HG03064 (cell line): ENCODE data around the gene ATL1.
A peak's percentile ranks its signal among the peaks of the same experiment; 100 is the strongest.

ENCODE experiments used
- ATAC-seq: cut with Tn5 transposase; IDR thresholded peaks from one replicate; pipeline ENCODE4 v1.9.1; 2021; ENCODE audit warnings: low read depth; ENCODE audit not compliant: unreplicated experiment

ATL1 gene

DNA sequence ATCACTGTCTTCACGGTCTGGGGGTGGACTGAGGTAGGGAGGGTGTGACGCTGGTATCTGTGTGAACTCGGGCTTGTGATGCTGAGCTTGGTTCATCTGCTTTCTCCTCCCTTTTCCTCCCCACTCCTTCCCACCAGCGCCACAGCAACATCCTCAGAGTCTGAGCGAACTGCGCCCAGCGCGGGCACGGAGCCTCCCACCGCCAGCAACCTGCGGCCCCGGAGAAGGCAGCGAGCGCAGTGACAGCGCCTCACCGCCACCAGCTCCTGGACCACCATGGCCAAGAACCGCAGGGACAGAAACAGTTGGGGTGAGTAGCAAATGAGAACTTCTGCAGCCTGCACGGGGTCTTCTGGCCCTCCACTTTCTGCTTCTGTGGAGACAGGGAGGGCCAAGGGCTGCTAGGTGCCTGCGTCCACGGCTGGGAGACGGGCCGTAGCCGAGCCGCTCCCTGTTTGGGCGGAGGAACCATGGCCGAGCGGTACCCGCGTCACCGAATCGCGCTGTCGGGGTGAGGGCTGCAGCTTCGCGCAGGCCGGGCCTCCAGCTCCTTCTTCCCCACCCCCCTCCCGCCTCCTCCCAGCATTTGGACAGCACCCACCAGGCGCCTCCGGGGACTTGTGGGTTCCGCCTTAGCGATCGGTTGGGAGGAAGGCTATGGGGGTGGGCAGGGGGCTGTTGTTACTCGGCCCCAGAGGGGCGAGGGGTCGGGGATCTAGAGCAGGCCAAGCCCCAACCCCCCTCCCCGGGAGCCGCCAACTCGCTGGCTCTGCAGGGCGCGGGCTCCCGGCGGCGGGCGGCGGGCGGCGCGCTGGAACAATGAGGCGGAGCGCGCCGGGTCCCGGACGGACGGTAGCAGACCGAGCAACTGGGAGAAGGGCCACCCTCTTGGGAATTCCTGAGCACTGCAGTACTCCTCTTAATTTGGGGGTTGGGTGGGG, at the start of gene ATL1:
ATL1 (plus strand) TSS at position 156 of the 941 bp plus-strand sequence; CDS start at position 277, 121 bp downstream.
- ATAC-seq, result no peak

DNA sequence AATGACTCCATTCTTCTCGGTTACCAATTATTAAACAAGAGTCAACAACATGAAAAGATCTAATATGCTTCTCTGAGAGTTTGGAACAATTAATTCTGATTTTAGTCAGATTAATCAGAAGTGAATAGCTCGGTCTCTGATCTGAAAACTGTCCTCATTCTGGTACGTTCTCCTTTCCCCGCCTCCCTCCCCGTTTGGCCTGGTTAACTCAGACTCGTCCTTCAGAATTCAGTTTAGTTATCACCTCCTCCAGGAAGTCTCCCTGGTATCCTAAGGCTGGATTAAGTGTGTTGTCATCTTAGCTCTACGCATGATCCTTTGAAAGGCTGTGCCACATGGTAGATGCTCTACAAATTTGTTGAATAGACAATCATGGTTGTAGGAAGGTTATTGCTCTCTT, 49.8 kb upstream of the ATL1 start:
- ATAC-seq, result no peak

DNA sequence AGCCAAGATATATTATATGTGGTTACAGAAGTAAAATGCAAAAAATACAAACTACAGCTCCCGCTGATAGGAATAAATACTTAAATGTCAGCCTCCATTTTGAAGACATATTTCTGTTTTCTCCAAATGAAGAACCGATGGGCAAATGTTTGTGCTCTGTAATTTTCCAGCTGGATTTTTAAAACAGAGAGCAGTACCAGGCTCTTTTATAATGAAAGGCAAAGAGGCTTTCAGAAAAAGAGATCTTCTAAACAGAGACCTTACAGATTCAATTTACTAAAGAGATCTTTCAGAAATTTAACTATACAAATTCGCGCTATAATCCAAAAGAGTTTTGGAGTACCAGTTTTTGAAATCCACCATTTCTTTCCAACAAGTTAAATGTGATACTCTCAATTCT, 47.5 kb upstream of the ATL1 start:
- no peak for ATAC-seq

DNA sequence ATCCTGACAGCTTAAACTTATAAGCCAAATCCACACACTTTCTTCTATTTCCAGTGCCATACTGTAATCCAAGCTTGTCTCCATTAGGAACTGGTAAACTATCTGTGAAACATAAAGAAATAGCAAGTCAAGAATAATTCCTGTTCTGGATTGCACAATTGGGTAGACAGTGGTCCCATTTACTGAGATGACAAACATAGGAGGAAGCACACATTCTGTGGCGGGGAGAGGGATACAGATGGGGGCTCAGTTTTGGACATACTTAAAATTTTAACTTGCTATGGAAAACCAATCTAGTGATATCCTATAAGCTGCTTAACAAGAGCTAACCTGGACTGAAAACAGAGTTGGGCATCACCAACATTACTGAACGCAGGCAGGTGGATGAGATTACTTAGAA, 43.9 kb upstream of the ATL1 start:
- ATAC-seq, result no peak

DNA sequence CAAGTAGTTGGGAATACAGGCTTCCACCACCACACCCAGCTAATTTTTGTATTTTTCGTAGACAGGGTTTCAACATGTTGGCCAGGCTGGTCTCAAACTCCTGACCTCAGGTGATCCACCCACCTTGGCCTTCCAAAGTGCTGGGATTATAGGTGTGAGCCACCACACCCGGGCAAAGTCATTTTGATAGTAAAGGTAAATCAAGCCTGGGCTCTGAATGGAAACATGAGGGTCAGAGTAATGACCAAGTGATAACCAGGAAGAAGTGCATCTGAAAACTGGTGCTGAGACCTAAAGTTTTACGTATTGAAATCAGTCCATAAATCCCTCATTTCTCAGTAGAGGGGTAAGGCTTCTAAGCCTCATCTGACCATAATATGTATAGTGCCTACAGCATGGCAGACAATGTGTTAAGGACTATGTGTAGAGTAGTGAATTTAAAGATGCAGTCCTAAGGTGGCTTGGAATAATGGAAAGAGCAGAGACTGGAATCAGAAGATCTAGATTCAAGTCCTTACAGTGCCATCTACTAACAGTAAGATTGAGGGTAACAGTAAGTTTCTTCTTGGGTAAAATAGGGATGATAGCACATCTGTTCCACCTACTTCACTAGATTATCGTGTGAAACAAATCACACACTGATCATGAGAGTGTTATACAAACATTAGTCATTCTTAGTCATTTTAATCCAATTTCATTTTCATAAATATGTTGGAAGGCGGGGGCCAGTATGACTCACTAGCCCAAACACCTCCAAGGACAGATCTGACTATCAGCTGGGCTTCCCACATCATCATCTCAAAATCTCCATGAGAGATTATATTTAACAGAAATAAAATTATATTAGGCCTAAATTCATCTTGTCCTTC, 38.8 kb upstream of the ATL1 start:
- ATAC-seq, result peak; percentile 63

DNA sequence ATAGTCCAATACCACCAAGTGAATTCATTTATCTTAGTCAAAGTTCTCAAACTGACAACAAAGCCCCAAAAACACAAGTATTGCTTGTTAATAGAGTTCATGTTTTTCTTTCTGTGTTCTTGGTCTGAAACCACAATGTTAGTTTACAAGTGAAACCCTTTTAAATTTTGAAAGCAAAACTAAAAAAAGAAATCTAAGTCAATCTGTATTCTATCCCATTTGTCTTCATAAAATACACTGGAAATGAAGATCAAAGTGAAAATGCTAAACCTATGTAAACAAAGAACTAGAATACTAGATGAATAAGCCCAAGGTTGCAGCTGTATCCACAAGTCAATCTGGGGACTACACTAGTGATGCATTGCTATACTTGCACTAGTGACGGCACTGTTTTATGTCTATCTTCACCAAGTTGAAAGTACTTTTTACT, 38.0 kb upstream of the ATL1 start:
- ATAC-seq, result peak; percentile 65

DNA sequence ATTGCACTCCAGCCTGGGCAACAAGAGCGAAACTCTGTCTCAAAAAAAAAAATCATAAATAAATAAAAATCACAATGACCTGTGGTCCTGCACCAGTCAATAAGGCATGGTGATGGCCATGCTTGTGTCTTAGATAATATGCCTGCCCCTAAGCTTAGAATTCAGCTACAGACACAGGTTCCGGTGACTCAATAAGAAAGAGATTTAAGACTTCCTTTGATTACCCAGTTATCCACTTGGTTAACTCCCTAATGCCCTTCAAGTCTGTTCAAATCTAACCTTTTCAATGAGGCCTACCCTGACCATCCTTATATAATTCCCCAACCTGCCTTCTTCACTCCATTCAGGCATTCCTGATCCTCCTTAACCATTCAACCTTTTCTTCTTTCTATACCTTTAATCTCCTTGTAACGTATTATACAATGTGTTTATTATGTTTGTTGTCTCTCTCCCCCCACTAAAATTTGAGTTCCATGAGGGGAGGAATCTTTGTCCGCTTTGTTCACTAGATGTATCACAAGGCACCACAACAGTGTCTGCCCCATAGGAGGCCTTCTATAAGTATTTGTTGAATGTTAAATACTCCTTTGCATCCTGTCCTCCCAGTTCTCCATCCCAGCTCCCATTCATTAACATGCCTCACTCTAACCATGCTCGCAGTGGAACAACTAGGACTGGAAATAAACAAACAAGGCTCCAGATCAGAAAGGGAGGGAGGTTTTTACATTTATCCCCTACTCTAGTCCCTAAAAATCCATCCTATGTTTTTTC, 36.5 kb upstream of the ATL1 start:
- no peak for ATAC-seq

DNA sequence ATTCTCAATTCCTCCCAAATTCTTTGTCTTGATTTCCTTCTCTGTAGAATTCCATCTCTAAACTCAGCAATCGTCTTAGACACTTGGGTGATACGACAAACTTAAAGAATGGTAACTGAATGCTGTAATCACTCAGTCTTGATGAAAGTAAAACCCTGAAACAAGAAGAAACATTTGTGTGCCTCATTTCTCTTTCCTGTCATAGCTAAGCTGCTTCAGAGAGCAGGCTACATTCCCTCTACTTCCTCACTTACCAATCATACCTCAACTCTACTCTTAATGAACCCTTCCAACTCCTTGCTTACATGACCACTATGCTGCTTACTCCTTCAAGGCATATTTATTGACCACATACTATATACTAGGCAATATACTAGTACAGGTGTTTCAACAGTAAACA, 35.9 kb upstream of the ATL1 start:
- ATAC-seq, result no peak

DNA sequence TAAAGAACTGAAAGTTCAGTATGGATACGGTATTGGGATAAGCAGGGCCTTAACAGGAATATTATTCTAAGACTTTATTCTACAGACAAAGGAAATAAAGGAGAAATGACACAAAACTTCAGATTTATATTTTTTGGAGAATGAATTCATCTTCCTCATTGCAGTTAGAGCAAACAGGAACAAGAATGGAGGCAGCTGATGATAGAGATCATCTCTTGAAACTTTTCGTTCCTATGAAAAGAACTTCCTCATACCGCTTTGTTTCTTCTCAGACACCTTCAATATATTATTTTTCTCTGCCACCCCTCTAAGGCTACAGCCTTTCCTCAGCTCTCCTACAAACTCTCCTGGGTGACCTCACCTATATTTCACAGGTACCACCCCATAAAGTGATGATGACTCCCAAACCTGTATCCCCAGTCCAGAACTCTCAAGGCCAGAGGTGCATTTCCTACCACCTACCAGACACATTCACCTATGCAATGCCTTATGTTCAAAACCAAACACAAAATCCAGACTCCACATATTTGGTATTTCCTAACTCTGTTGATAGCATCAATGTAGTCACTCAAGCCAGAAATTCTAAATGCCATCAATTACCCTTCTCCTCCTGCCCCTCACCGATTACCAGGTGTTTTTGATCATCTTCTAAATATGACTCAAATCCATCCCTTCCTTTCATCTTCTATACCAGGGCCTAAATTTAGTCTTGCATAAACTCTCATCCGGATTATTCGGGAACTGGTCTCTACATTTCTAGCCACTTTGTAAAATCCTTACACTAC, 35.0 kb upstream of the ATL1 start:
- no peak for ATAC-seq

DNA sequence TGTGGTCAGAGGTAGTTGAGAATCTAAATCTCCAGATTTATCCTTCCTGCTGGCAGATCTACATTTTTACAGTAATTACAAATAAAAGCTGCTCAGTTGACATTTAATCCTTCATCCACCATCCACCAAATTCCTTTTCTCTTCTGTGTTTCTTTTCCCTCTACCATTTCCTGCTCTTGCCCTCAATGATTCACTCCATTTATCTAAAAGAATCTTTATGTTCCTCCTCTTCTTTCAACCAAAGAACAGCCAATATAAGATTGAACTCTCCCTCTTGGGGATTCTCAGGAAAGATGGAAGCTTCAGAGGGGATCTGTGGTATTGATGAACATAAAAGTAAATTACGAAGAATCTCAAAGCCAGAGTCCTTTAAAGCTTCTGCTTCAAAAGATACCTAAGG, 31.9 kb upstream of the ATL1 start:
- ATAC-seq, result no peak

DNA sequence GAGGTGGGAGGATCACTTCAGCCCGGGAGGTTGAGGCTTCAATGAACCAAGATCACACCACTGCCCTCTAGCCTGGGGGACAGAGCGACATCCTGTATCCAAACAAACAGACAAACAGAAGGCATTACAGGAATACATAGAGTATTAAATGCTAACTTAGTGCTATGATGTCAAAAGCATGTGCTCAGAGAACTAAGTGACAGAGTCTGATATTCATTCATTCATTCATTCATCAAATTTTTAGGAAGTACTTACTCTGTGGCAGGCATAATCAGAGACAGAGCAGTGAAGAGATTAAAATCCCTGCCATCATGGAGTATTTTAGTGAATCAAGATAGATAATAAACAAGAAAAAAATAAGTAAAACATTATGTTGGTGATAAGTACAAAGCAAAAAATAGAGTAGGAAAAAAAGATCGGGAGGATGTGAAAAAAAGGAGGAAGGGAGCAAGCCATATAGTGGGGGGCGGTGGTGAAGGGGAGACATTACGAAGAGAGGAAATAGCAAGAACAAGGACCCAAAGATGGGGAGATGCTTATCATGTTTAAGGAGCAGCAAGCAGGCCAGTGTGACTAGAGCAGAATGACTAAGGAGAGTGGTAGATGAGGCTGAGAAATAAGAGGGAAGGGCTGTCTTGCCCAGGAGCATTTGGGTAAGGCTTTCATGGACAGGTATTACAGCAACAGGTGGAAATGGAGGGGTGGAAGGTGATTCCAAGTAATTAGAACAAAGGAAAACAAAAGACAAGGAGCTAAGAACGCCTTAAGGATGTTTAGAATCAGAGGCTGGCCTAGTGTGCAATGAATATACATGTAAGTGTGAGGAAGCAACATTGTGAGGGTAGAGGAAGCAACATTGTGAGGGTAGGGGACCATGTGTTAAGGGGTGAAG, 30.4 kb upstream of the ATL1 start:
- no peak for ATAC-seq

DNA sequence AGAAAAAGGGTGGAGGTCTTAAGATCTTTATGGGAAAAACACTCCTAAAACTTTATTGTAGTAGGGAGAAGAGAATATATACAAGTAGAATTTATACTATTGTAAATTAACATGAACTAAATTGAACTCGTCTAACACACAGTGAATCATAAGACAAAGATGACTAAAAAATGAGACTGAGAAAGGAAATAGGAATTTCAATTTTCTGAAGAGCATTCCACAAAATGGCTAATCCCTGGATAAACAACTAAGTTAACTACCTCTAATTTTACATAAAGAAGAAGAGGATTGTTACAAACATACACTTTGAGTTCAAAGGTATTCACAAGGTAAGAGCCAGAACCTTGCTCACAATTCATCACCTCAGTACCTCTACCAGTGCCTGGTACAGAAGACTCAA, 29.6 kb upstream of the ATL1 start:
- no peak for ATAC-seq

DNA sequence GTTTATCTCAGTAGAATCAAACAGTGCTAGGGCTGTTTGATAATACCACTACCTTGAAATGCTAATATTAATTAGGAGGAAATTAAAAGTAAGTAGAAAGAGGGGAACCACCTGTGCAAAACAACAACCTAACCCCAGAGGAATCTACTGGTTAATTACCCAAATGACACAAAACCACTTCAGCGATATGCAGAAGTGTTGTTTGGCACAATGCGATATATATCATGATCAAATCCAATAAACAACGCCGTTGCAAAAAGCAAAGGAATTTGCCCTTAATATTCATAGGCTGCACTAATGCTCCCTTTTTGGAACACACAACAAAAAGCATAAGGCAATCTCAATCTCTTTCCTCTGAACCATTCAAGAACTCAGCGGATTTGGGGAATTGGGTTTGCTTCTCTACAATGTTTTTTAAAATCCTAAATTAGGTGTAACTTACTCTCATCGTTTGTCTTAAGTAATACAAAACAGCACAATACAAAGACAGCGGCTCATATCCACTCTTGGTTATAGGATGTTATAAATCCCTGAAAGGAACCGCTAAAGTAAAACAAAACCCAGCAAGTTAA, 29.1 kb upstream of the ATL1 start:
- no peak for ATAC-seq

DNA sequence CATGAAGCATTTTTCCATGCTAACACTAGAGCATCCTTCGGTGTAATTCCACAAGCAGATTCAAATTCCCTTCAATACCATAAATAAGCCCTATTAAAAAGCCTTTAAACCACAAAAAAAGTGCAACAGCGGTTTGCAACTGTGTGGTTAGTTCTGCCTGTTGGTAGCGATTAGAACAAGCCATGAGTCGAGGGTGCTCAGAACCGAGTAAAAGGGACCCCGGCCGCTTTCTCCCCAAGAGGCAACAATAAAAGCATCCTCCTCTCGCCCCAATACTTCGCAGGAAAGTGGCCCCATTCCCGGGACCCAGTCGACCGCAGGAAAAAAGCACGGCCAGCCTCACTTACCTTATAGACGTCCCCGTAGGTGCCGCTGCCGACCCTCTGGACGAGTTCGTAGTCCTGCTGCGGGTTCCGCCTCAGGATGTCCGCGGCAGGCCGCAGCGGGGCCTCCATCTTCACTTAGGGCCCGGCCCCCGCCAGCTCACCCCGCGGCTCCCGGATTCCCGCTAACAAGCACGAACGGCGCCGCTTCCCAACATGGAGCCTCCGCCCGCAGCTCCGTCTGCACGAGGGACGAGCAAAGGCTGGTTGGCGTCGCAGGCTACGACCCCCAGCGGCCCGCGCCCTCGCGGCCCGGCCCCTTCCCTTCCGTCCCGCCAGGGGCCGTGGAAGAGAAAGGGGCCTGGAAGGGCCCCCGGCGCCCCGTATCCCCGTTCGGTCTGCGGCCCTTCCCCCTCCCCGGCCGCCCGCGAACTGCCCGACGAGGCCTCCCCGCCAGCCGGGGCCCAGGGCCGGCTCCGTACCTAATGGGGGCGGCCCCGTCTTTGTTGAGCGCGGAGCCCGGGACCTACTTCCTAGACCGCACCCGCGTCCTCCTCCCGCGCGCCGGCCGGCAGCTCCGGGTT, 28.1 kb upstream of the ATL1 start:
- peak; percentile 51 for ATAC-seq

DNA sequence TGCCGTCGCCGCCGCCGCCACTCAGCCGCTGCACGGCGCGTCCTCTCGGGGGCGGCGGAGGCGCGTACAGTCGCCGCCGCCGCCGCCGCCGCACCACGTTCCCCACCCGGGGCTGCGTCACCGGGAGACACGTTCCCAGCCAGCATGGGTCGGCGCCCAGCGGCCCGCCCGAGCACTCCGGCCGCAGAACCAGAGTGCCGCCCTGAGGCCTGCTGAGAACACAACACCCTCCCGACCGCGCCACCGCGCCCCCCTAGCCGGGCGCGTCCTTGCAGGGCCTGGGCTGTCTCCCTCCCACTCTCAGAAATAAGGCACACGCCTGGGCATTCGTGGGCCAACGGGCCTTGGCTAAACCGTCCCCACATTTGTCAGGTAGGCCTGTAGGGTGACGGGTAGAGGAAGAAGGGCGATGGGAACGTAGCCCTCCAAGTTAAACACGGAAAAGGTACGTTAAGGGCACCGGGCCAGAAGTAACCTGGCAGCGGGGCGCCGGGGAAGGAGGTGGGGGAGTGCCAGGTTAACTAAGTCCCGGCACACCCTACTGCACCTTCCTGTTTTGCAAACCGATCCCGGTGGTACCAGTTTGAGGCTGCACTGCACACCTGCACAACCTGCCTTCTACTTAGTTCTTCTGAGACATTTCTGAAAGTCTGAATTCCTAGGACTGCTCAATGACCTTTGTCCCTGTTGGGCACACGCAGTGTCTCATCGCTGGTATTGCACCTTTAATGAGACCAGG, 27.3 kb upstream of the ATL1 start, which contains the start of gene MAP4K5:
MAP4K5 (minus strand) TSS at position 68 of the 739 bp plus-strand sequence. CDS start 520 bp downstream, outside the sequence.
- ATAC-seq, result peak; percentile 92

DNA sequence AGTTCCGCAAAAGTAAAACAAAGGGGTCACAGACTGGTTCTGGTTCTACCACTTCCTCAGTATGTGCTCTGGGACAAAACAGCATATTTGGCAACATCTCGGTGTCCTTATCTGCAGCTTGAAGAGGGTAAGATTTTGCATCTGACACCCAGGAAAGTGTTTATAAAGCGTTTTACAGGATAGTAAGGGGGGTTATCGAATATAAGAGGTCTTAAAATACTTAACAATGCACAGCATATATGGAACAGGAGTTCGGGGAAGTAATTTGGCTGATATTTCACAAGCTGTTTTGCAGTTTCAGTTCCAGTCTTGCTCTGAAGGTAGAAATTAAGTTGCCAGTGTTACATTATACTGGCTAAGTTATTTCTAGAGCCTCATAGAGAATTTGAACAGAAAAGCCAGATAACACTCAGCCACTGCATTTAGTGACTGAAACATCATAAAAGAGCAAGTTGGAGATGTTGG, 26.7 kb upstream of the ATL1 start:
- no peak for ATAC-seq

DNA sequence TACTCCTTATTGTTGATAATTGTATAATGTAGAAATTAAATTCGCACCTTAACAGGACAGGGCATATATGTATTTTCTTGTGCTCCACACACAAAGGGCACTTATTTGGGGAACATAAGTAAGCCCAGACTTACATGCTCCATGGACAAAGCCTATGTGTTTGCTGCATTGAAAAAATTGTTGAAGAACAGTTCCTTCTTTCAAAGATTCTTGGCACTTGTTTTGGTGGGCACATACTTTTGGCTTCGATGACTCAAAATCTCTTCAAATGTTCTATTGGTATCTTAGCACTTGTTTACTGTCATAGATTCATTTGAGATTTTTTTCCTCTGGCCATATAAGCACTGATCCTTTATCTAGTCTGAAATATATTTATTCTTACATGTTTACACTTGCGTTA, 26.1 kb upstream of the ATL1 start:
- no peak for ATAC-seq
